Uterus (tissue), 4 donors: Measurements from ENCODE around the gene IFRD2. TPM values are rescaled to one million over a fixed set of nuclear protein-coding genes. Genes with fewer than 3 reads are reported as not detected.

Experiments used
- DNase-seq, 2 donors: peaks; one replicate each; pipeline ENCODE4 v3.0.0-alpha.2; 2019 to 2020
- H3K27ac ChIP-seq, 2 donors: fragments of 200-600 bp; sonication (generic); 1 replicate in 1 of 2; 2 replicates in 1 of 2; pipeline ENCODE4 v1.5.1; 2016 to 2018
- H3K27me3 ChIP-seq, 2 donors: fragments of 200-600 bp; sonication (generic); one replicate each; pipeline ENCODE4 v1.5.1; 2018 to 2019; ENCODE audit warnings: control low read depth in 1 of 2
- H3K36me3 ChIP-seq, 2 donors: fragments of 200-600 bp; sonication (generic); one replicate each; pipeline ENCODE4 v1.5.1; 2019; ENCODE audit warnings: control low read depth in 1 of 2
- H3K4me1 ChIP-seq, 2 donors: fragments of 200-600 bp; sonication (generic); one replicate each; pipeline ENCODE4 v1.5.1; 2018 to 2019; ENCODE audit warnings: control low read depth in 1 of 2
- H3K4me3 ChIP-seq, 2 donors: fragments of 200-600 bp; sonication (generic); 1 replicate in 1 of 2; 2 replicates in 1 of 2; pipeline ENCODE4 v1.5.1; 2018 to 2019; ENCODE audit warnings: mild to moderate bottlenecking in 1 of 2
- H3K9me3 ChIP-seq, 2 donors: fragments of 200-600 bp; sonication (generic); one replicate each; pipeline ENCODE4 v1.5.1; 2019; ENCODE audit warnings: control low read depth in 1 of 2
- POLR2A ChIP-seq, 2 donors: fragments of 450-650 bp; IDR thresholded peaks; one replicate each; pipeline ENCODE4 v1.6.1; 2016; ENCODE audit warnings: antibody characterized with exemption in 2 of 2, mild to moderate bottlenecking in 1 of 2, moderate library complexity in 1 of 2
- intact Hi-C: fragments of 100-400 bp; cut with DNase I; formaldehyde crosslinking; loops from one replicate; pipeline ENCODE4 v1.15.1; 2023; ENCODE audit warnings: low total_unique reads
- total RNA-seq, 4 donors: library from RNA; depleted of rRNA in 3 of 4; stranded (reverse); fragments of >200 nt in 3 of 4; gene quantifications; one replicate each; pipeline versions ENCODE4 v1.1.0 to v1.2.4, GENCODE V29; 2014 to 2023
- TF ChIP-seq, protein P1 (sequence below), 4 experiments: fragments of 200-600 bp in 2 of 4; fragments of 450-650 bp in 2 of 4; sonication (generic) in 2 of 4; IDR thresholded peaks; one replicate each; pipeline ENCODE4 v1.5.1; 2016 to 2019; ENCODE audit warnings: antibody characterized with exemption in 4 of 4, mild to moderate bottlenecking in 2 of 4, moderate library complexity in 1 of 4
- donor health status: DM: yes; HTN: yes; CAD: no.

The IFRD2 gene
- total RNA-seq, 4 donors from 2014 or later = 14.1 to 81.5 (median 25.1) TPM

DNA sequence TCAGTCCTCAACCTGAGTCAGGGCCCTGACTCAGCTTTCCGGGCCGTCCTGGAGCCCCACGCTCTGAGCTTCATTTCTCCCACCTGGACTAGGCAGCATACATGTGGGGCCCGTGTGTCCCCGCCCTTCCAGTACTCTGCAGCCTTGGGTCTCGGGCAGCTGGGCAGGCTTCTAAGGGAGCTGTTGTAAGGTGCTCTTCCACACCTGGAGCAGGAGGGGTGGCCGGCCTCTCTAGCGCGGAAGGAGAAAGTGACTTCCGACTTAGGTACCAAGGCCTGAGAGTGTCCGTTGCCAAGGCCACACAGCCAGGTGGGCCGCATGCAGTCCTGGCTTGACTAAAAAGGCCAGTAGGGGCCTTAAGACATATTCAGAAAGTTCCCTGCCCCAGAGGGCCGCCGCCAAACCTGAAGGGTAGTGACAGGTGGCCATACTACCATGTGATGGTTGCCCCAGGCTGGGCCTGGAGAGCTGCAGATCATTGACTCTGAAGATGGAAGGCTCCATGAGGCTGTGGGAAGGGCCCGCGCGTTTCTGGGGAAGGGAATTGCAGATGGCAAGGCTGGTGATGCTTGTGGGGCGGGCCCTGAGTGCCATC lies 32.7 kb downstream of the IFRD2 start:
- DNase-seq = no peak
- intact Hi-C loops = no loop called here
- Histone ChIP-seq H3K27ac (peak overlapping the region; percentile 97 to 99), H3K4me1 (peaks cover 0 to 20% of the 10 kb centered on the region in 2 donors), H3K36me3 (no peaks in the 10 kb centered on the region), H3K27me3 (no peaks in the 10 kb centered on the region), H3K4me3 (peak overlapping the region in 1 of 2 donors; percentile 48), H3K9me3 (no peaks in the 10 kb centered on the region)
- TF ChIP-seq, protein P1, sequence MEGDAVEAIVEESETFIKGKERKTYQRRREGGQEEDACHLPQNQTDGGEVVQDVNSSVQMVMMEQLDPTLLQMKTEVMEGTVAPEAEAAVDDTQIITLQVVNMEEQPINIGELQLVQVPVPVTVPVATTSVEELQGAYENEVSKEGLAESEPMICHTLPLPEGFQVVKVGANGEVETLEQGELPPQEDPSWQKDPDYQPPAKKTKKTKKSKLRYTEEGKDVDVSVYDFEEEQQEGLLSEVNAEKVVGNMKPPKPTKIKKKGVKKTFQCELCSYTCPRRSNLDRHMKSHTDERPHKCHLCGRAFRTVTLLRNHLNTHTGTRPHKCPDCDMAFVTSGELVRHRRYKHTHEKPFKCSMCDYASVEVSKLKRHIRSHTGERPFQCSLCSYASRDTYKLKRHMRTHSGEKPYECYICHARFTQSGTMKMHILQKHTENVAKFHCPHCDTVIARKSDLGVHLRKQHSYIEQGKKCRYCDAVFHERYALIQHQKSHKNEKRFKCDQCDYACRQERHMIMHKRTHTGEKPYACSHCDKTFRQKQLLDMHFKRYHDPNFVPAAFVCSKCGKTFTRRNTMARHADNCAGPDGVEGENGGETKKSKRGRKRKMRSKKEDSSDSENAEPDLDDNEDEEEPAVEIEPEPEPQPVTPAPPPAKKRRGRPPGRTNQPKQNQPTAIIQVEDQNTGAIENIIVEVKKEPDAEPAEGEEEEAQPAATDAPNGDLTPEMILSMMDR (IDR thresholded peaks at IDR 0.05) = no peak
- TF ChIP-seq POLR2A (IDR thresholded peaks at IDR 0.05) = no peak

DNA sequence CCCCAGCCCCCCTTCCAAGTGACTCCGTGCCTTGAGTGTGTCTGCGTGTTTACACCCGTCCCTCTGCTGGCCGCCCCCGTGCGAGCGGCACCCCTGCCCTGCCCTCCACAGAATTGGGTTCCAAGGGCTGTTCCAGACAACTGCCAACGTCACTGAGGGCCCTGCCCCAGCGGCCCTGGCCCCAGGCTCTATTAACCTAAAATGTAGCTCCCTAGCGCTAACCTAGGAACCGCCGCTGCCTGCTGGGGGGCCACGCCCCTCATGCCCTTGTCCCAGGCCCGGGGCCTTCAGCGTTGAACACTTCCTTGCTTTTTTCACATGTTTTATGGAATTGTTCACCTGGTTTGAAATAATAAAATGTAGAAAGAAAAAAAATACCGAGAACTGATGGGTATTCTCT lies 33.2 kb downstream of the IFRD2 start:
- H3K4me1 ChIP-seq = peaks cover 0 to 20% of the 10 kb centered on the region in 2 donors
- no peak for DNase-seq
- no peak overlapping the region for H3K4me3 ChIP-seq
- no peak for TF ChIP-seq POLR2A (IDR thresholded peaks at IDR 0.05)
- TF ChIP-seq, protein P1 (IDR thresholded peaks at IDR 0.05) = no peak
- H3K36me3 ChIP-seq = no peaks in the 10 kb centered on the region
- H3K9me3 ChIP-seq = no peaks in the 10 kb centered on the region
- peak overlapping the region; percentile 97 to 99 for H3K27ac ChIP-seq
- intact Hi-C loops = no loop called here
- no peaks in the 10 kb centered on the region for H3K27me3 ChIP-seq

DNA sequence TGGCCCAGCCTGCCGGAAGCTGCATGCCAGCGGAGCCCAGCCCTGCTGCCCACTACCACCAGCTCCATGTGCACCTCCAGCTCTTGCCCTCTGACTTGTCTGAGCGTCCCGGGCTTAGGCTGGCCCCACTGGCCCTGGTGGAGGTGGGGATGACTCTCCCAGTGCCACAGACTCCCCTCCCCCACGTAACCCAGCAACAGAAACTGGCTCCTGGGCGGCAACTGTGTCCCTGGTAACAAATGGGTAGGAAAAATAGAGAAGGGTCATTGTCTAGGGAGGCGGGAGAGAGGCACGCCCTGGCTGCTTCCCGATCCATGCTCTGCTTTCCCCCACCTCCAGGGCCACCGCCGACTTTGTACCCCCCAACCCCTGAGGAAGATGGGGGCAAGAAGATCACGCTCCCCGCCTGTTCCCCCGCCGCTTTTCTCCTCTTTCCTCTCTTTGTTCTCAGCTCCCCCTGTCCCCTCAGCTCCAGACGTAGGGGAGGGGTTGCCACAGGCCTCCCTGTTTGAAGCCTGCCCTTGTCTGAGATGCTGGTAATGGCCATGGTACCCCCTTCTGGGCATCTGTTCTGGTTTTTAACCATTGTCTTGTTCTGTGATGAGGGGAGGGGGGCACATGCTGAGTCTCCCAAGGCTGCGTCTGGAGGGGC lies 34.1 kb downstream of the IFRD2 start:
- TF ChIP-seq, protein P1 (IDR thresholded peaks at IDR 0.05) = no peak
- no peak for TF ChIP-seq POLR2A (IDR thresholded peaks at IDR 0.05)
- H3K27me3 ChIP-seq = no peaks in the 10 kb centered on the region
- intact Hi-C loops = no loop called here
- H3K27ac ChIP-seq = peak overlapping the region; percentile 97 to 99
- no peak overlapping the region for H3K4me3 ChIP-seq
- H3K9me3 ChIP-seq = no peaks in the 10 kb centered on the region
- peaks cover 0 to 16% of the 10 kb centered on the region in 2 donors for H3K4me1 ChIP-seq
- no peak for DNase-seq
- H3K36me3 ChIP-seq = no peaks in the 10 kb centered on the region

DNA sequence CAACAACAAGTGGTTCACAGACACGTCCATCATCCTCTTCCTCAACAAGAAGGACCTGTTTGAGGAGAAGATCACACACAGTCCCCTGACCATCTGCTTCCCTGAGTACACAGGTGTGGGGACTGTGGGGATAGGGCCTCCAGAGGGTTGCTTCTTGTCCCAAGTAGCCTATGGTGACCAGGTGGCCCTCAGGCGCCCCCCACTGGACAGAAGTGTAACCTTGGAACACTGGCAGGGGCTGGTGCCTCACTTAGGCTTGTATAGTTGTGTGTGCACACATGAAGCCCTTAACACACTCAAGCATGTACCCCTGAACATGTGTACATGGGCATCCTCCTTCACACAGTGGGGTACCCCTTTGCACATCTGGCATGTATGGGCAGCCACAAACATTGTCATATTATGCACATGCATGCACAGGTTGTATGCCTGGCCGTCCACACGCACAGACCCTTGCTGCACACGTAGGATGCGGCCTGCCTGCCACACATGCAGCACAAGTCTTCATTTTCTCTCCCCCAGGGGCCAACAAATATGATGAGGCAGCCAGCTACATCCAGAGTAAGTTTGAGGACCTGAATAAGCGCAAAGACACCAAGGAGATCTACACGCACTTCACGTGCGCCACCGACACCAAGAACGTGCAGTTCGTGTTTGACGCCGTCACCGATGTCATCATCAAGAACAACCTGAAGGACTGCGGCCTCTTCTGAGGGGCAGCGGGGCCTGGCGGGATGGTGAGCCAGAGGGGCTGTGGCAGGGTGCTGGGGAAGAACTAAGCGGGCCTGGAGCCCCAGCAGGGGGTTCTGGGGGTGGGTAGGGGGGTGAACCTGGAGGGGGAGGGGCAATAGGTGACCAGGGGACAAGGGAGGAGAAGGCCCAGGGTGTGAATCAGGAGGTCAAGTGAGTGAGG lies 35.0 kb downstream of the IFRD2 start:
- no peak for DNase-seq
- Histone ChIP-seq H3K4me3 (no peak overlapping the region), H3K4me1 (peaks cover 0 to 16% of the 10 kb centered on the region in 2 donors), H3K27me3 (no peaks in the 10 kb centered on the region), H3K9me3 (no peaks in the 10 kb centered on the region), H3K36me3 (no peaks in the 10 kb centered on the region), H3K27ac (peak overlapping the region; percentile 97 to 99)
- TF ChIP-seq POLR2A (IDR thresholded peaks at IDR 0.05) = no peak
- TF ChIP-seq, protein P1 (IDR thresholded peaks at IDR 0.05) = peak in 2 of 4 experiments; percentile 17 to 19
- intact Hi-C loops = no loop called here
